ENCODE data around the gene NKD2. TPM values are rescaled to one million over a fixed set of nuclear protein-coding genes. Genes with fewer than 3 reads are reported as not detected.

Gene NKD2
- total RNA-seq, 2 experiments from 2014 or later = 0.38 TPM

GRCh38 chr5:962386-962785 is 46.2 kb upstream of the NKD2 start:
- no peak overlapping the region for H2AFZ ChIP-seq (ENCODE audit: low read length)
- DNase-seq (ENCODE audit: low spot score) = no peak
- no peaks in the 10 kb centered on the region for H3K4me1 ChIP-seq (ENCODE audit: insufficient read depth, low read length, poor library complexity, severe bottlenecking)
- no peak overlapping the region for H3K27ac ChIP-seq (ENCODE audit: low read depth, low read length, poor library complexity, severe bottlenecking)
- TF ChIP-seq, protein P1, sequence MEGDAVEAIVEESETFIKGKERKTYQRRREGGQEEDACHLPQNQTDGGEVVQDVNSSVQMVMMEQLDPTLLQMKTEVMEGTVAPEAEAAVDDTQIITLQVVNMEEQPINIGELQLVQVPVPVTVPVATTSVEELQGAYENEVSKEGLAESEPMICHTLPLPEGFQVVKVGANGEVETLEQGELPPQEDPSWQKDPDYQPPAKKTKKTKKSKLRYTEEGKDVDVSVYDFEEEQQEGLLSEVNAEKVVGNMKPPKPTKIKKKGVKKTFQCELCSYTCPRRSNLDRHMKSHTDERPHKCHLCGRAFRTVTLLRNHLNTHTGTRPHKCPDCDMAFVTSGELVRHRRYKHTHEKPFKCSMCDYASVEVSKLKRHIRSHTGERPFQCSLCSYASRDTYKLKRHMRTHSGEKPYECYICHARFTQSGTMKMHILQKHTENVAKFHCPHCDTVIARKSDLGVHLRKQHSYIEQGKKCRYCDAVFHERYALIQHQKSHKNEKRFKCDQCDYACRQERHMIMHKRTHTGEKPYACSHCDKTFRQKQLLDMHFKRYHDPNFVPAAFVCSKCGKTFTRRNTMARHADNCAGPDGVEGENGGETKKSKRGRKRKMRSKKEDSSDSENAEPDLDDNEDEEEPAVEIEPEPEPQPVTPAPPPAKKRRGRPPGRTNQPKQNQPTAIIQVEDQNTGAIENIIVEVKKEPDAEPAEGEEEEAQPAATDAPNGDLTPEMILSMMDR (conservative IDR thresholded peaks at IDR 0.05; ENCODE audit: low read length) = no peak
- TF ChIP-seq EZH2phosphoT487 (IDR thresholded peaks at IDR 0.05; ENCODE audit: borderline replicate concordance, low read depth, low read length) = no peak
- ChIA-PET CTCF (ENCODE audit: unreplicated experiment) (no interaction called here), POLR2A (no interaction called here)
- no peak overlapping the region for H3K4me2 ChIP-seq (ENCODE audit: low read length)
- no TSS peak for BruUV-seq (replicated peaks)
- H3K9me2 ChIP-seq (ENCODE audit: insufficient read depth, low read length) = no peaks in the 10 kb centered on the region
- intact Hi-C loops (cut with micrococcal nuclease; ENCODE audit: unreplicated experiment) = no loop called here
- H3K36me3 ChIP-seq (ENCODE audit: insufficient read depth, low read length) = no peaks in the 10 kb centered on the region
- H4K20me1 ChIP-seq (ENCODE audit: insufficient read depth, low read length) = no peaks in the 10 kb centered on the region
- no peaks in the 10 kb centered on the region for H3K9me3 ChIP-seq (ENCODE audit: low read length)
- H3K79me2 ChIP-seq (ENCODE audit: insufficient read depth, low read depth, low read length) = no peaks in the 10 kb centered on the region
- no peak overlapping the region for H3K4me3 ChIP-seq (ENCODE audit: low read depth, low read length, poor library complexity, severe bottlenecking)

DNA sequence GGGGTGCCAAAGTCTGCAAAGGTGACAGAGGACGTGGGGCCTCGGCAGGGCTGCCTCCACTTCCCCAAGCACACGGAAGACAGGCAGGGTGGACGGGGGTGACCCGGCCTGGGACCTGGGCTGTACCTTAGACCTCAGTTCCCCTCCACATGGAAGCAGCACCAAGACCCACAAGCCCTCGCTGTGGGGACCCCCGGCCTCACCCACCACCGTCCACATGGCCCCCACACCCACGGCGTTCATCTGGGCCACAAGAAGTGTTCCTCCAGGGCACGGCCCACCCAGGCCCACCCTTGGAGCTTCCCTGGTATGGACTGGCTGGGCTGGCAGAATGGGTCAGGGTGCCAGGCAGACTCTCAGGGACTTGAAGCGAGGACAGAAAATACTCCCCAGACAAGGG is 45.8 kb upstream of the NKD2 start:
- BruUV-seq (replicated peaks) = no TSS peak
- no peaks in the 10 kb centered on the region for H3K4me1 ChIP-seq (ENCODE audit: insufficient read depth, low read length, poor library complexity, severe bottlenecking)
- no peak overlapping the region for H3K27ac ChIP-seq (ENCODE audit: low read depth, low read length, poor library complexity, severe bottlenecking)
- ChIA-PET POLR2A (no interaction called here), CTCF (ENCODE audit: unreplicated experiment) (no interaction called here)
- DNase-seq (ENCODE audit: low spot score) = no peak
- H3K4me3 ChIP-seq (ENCODE audit: low read depth, low read length, poor library complexity, severe bottlenecking) = no peak overlapping the region
- intact Hi-C loops (cut with micrococcal nuclease; ENCODE audit: unreplicated experiment) = no loop called here
- TF ChIP-seq, protein P1 (conservative IDR thresholded peaks at IDR 0.05; ENCODE audit: low read length) = no peak
- TF ChIP-seq EZH2phosphoT487 (IDR thresholded peaks at IDR 0.05; ENCODE audit: borderline replicate concordance, low read depth, low read length) = no peak
- no peaks in the 10 kb centered on the region for H3K79me2 ChIP-seq (ENCODE audit: insufficient read depth, low read depth, low read length)
- H4K20me1 ChIP-seq (ENCODE audit: insufficient read depth, low read length) = no peaks in the 10 kb centered on the region
- H3K9me3 ChIP-seq (ENCODE audit: low read length) = no peaks in the 10 kb centered on the region
- no peaks in the 10 kb centered on the region for H3K9me2 ChIP-seq (ENCODE audit: insufficient read depth, low read length)
- H3K36me3 ChIP-seq (ENCODE audit: insufficient read depth, low read length) = no peaks in the 10 kb centered on the region
- H3K4me2 ChIP-seq (ENCODE audit: low read length) = no peak overlapping the region
- no peak overlapping the region for H2AFZ ChIP-seq (ENCODE audit: low read length)

GRCh38 chr5:963310-963672 is 45.3 kb upstream of the NKD2 start:
- Histone ChIP-seq H3K27ac (ENCODE audit: low read depth, low read length, poor library complexity, severe bottlenecking) (no peak overlapping the region), H4K20me1 (ENCODE audit: insufficient read depth, low read length) (no peaks in the 10 kb centered on the region), H3K4me1 (ENCODE audit: insufficient read depth, low read length, poor library complexity, severe bottlenecking) (no peaks in the 10 kb centered on the region), H3K36me3 (ENCODE audit: insufficient read depth, low read length) (no peaks in the 10 kb centered on the region), H3K9me2 (ENCODE audit: insufficient read depth, low read length) (no peaks in the 10 kb centered on the region), H2AFZ (ENCODE audit: low read length) (no peak overlapping the region), H3K9me3 (ENCODE audit: low read length) (no peaks in the 10 kb centered on the region), H3K4me2 (ENCODE audit: low read length) (no peak overlapping the region), H3K79me2 (ENCODE audit: insufficient read depth, low read depth, low read length) (no peaks in the 10 kb centered on the region), H3K4me3 (ENCODE audit: low read depth, low read length, poor library complexity, severe bottlenecking) (no peak overlapping the region)
- BruUV-seq (replicated peaks) = no TSS peak
- TF ChIP-seq, protein P1 (conservative IDR thresholded peaks at IDR 0.05; ENCODE audit: low read length) = no peak
- no peak for TF ChIP-seq EZH2phosphoT487 (IDR thresholded peaks at IDR 0.05; ENCODE audit: borderline replicate concordance, low read depth, low read length)
- DNase-seq (ENCODE audit: low spot score) = no peak
- ChIA-PET CTCF (ENCODE audit: unreplicated experiment) (no interaction called here), POLR2A (no interaction called here)
- intact Hi-C loops (cut with micrococcal nuclease; ENCODE audit: unreplicated experiment) = no loop called here

Measured in OCI-LY7 (cell line).